Left lung (tissue), 10 donors: ENCODE results near the gene COBL. TPM values are rescaled to one million over a fixed set of nuclear protein-coding genes. Genes with fewer than 3 reads are reported as not detected.

Experiments
- ATAC-seq: fragments of 200-7000 bp; cut with Tn5 transposase; one replicate; pipeline ENCODE4 v1.9.1; 2020; ENCODE audit warnings: moderate library complexity
- DNase-seq, 4 donors: peaks; one replicate each; pipeline ENCODE4 v3.0.0-alpha.2; 2013 to 2020
- H3K27ac ChIP-seq, 2 donors: fragments of 200-600 bp; sonication (generic) in 1 of 2; one replicate each; pipeline versions ENCODE4 v1.5.0 to v1.8.0; 2020 to 2021
- H3K27me3 ChIP-seq, 2 donors: fragments of 200-600 bp; sonication (generic) in 1 of 2; one replicate each; pipeline versions ENCODE4 v1.5.0 to v1.8.0; 2020 to 2021
- H3K36me3 ChIP-seq, 2 donors: fragments of 200-600 bp; sonication (generic) in 1 of 2; one replicate each; pipeline versions ENCODE4 v1.5.0 to v1.8.0; 2020 to 2021
- H3K4me1 ChIP-seq, 2 donors: fragments of 200-600 bp; one replicate each; pipeline ENCODE4 v1.8.0; 2021
- H3K4me3 ChIP-seq, 2 donors: fragments of 200-600 bp; sonication (generic) in 1 of 2; one replicate each; pipeline versions ENCODE4 v1.5.0 to v1.8.0; 2020 to 2021; ENCODE audit warnings: mild to moderate bottlenecking in 1 of 2
- H3K9me3 ChIP-seq, 2 donors: fragments of 200-600 bp; sonication (generic) in 1 of 2; one replicate each; pipeline versions ENCODE4 v1.5.0 to v1.8.0; 2020 to 2021
- CTCF ChIP-seq, 2 donors: fragments of 200-600 bp; sonication (generic) in 1 of 2; IDR thresholded peaks; one replicate each; pipeline versions ENCODE4 v1.5.0 to v1.8.0; 2021; ENCODE audit warnings: antibody characterized with exemption in 2 of 2
- intact Hi-C, 2 donors: fragments of 100-400 bp; cut with DNase I; formaldehyde crosslinking; loops; one replicate each; pipeline versions ENCODE4 v1.11.2 to v1.14.2; 2022
- polyA plus RNA-seq, 6 donors: library from polyadenylated mRNA; unstranded; fragments of 120-200 nt; gene quantifications; one replicate each; pipeline ENCODE4 v1.2.1, GENCODE V29; 2013; ENCODE audit not compliant: insufficient read length in 6 of 6
- total RNA-seq, 2 donors: library from RNA; stranded (reverse); fragmentation: NEBNext Ultra II Directional; extraction: Animal tissue kit (Norgen Biotek cat#: 25700); gene quantifications; one replicate each; pipeline ENCODE4 v1.2.1, GENCODE V29; 2021
- donor health status: DM: no; HTN: yes; CAD: no.
- donor health status: DM: no; HTN: no; CAD: no.

Gene COBL
- total and polyA plus RNA-seq, 8 donors, result 3.6 to 36.1 (median 6.4) TPM

GRCh38 chr7:51335057-51335456, 18.4 kb upstream of the COBL start:
- no peak for TF ChIP-seq CTCF (IDR thresholded peaks at IDR 0.05)
- H3K9me3 ChIP-seq, result no peaks in the 10 kb centered on the region
- ATAC-seq (no peak), DNase-seq (no peak)
- H3K4me3 ChIP-seq, result no peak overlapping the region
- H3K27me3 ChIP-seq, result no peaks in the 10 kb centered on the region
- no peak overlapping the region for H3K27ac ChIP-seq
- H3K4me1 ChIP-seq, result no peaks in the 10 kb centered on the region
- H3K36me3 ChIP-seq, result no peaks in the 10 kb centered on the region
- intact Hi-C loops, result no loop called here

GRCh38 chr7:51329696-51330263, 13.2 kb upstream of the COBL start:
- intact Hi-C loops, result no loop called here

GRCh38 chr7:51328351-51328801, 11.8 kb upstream of the COBL start:
- no peak overlapping the region for H3K4me3 ChIP-seq
- peaks cover 0 to 5% of the 10 kb centered on the region in 2 donors for H3K27me3 ChIP-seq
- DNase-seq (no peak), ATAC-seq (no peak)
- no peaks in the 10 kb centered on the region for H3K4me1 ChIP-seq
- H3K27ac ChIP-seq, result no peak overlapping the region
- H3K36me3 ChIP-seq, result no peaks in the 10 kb centered on the region
- intact Hi-C loops, result no loop called here
- no peak for TF ChIP-seq CTCF (IDR thresholded peaks at IDR 0.05)
- no peaks in the 10 kb centered on the region for H3K9me3 ChIP-seq

More at GRCh38 chr7:51329696-51330263, 13.2 kb upstream of the COBL start:
- Histone ChIP-seq H3K27me3 (peaks cover 0 to 5% of the 10 kb centered on the region in 2 donors), H3K27ac (no peak overlapping the region), H3K9me3 (no peaks in the 10 kb centered on the region), H3K36me3 (no peaks in the 10 kb centered on the region), H3K4me1 (no peaks in the 10 kb centered on the region), H3K4me3 (no peak overlapping the region)
- ATAC-seq, result no peak
- no peak for TF ChIP-seq CTCF (IDR thresholded peaks at IDR 0.05)
- no peak for DNase-seq

GRCh38 chr7:51327287-51327717, 10.7 kb upstream of the COBL start:
- Histone ChIP-seq H3K27me3 (peaks cover 0 to 5% of the 10 kb centered on the region in 2 donors), H3K4me1 (no peaks in the 10 kb centered on the region), H3K9me3 (no peaks in the 10 kb centered on the region), H3K27ac (no peak overlapping the region), H3K4me3 (no peak overlapping the region), H3K36me3 (no peaks in the 10 kb centered on the region)
- intact Hi-C loops, result no loop called here
- ATAC-seq (no peak), DNase-seq (no peak)
- no peak for TF ChIP-seq CTCF (IDR thresholded peaks at IDR 0.05)

GRCh38 chr7:51326656-51327286, 10.2 kb upstream of the COBL start:
- no peak for DNase-seq
- ATAC-seq, result no peak
- no peak overlapping the region for H3K4me3 ChIP-seq
- no peak overlapping the region for H3K27ac ChIP-seq
- no peaks in the 10 kb centered on the region for H3K36me3 ChIP-seq
- TF ChIP-seq CTCF (IDR thresholded peaks at IDR 0.05), result no peak
- intact Hi-C loops, result no loop called here
- H3K27me3 ChIP-seq, result peaks cover 0 to 5% of the 10 kb centered on the region in 2 donors
- no peaks in the 10 kb centered on the region for H3K4me1 ChIP-seq
- H3K9me3 ChIP-seq, result no peaks in the 10 kb centered on the region
